Adrenal gland (tissue), 5 donors: ENCODE results near the gene EYA4.

Experiments used
- POLR2A ChIP-seq, 2 donors: fragments of 450-650 bp; IDR thresholded peaks; one replicate each; pipeline ENCODE4 v1.6.1; 2017; ENCODE audit warnings: antibody characterized with exemption in 2 of 2, mild to moderate bottlenecking in 2 of 2, moderate library complexity in 1 of 2
- TF ChIP-seq, protein P1 (sequence below), 6 experiments: fragments of 450-650 bp in 4 of 6; fragments of 200-600 bp in 2 of 6; sonication (generic) in 1 of 6; IDR thresholded peaks; 1 replicate in 5 of 6; 2 replicates in 1 of 6; pipeline versions ENCODE4 v1.5.1 to v1.8.0; 2016 to 2021; ENCODE audit warnings: antibody characterized with exemption in 6 of 6, mild to moderate bottlenecking in 2 of 6, moderate library complexity in 1 of 6
- donor health status: DM: no; HTN: no; CAD: no.

DNA sequence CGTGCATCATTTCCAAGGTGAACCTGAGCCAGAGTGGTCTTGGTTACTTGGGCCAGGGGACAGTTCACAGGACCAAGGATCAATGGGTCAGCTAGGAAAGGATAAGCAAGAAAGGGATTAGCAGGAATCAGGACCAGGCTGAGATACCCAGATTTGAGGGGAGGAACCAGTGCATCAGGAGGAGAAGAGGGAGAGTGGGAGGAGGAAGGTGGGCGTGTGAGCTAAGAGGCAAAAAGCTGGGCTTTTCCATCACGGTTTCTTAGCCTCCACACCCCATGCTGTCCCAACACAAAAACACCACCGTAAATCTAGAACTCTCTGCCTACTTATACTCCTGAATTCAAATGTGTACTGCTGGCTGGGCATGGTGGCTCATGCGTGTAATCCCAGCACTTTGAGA, 27.5 kb downstream of the EYA4 start:
- TF ChIP-seq, protein P1, sequence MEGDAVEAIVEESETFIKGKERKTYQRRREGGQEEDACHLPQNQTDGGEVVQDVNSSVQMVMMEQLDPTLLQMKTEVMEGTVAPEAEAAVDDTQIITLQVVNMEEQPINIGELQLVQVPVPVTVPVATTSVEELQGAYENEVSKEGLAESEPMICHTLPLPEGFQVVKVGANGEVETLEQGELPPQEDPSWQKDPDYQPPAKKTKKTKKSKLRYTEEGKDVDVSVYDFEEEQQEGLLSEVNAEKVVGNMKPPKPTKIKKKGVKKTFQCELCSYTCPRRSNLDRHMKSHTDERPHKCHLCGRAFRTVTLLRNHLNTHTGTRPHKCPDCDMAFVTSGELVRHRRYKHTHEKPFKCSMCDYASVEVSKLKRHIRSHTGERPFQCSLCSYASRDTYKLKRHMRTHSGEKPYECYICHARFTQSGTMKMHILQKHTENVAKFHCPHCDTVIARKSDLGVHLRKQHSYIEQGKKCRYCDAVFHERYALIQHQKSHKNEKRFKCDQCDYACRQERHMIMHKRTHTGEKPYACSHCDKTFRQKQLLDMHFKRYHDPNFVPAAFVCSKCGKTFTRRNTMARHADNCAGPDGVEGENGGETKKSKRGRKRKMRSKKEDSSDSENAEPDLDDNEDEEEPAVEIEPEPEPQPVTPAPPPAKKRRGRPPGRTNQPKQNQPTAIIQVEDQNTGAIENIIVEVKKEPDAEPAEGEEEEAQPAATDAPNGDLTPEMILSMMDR (IDR thresholded peaks at IDR 0.05): no peak
- TF ChIP-seq POLR2A (IDR thresholded peaks at IDR 0.05): no peak
